Activated CD8-positive, alpha-beta memory T cell treated with anti-CD3 and anti-CD28 coated beads, Interleukin-2, amount 50 U/mL, for 24 hours (primary cell): ENCODE data around the gene KLHDC1.
"Not testable (repeated sequence)": the region's sequence is repeated elsewhere in the genome, so short reads cannot be mapped to it uniquely, and the experiment has no call there.

Experiments used
- DNase-seq: peaks from one replicate; pipeline ENCODE4 v3.0.0-alpha.2; 2020; ENCODE audit errors: extremely low read depth

The KLHDC1 gene, protein sequence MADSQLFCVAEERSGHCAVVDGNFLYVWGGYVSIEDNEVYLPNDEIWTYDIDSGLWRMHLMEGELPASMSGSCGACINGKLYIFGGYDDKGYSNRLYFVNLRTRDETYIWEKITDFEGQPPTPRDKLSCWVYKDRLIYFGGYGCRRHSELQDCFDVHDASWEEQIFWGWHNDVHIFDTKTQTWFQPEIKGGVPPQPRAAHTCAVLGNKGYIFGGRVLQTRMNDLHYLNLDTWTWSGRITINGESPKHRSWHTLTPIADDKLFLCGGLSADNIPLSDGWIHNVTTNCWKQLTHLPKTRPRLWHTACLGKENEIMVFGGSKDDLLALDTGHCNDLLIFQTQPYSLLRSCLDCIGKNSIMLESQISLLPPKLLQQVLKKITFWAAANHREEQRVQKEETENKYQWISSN

GRCh38 chr14:49692811-49693734, at the start of gene KLHDC1:
TSS of gene KLHDC1 (plus strand) at chr14:49693120. CDS start at chr14:49693195, 75 bp downstream.
- DNase-seq, result peak; percentile 23

- DNase-seq, result no peak
Observed at GRCh38 chr14:49653508-49653907, 39.4 kb upstream of the KLHDC1 start.

GRCh38 chr14:49654511-49654910, 38.4 kb upstream of the KLHDC1 start:
- no peak for DNase-seq

DNA sequence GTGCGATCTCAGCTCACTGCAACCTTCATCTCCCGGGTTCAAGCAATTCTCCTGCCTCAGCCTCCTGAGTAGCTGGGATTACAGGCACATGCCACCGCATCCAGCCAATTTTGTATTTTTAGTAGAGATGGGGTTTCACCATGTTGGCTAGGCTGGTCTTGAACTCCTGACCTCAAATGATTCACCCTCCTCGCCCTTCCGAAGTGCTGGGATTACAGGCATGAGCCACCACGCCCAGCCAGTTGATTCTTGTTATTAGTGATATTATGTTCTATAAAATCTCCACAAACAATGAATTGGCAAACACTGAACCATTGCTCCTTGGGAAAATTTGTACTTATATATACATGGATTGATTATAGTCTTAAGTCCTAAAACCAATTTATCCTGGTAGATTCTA, 35.4 kb upstream of the KLHDC1 start:
- not testable (repeated sequence) for DNase-seq

DNA sequence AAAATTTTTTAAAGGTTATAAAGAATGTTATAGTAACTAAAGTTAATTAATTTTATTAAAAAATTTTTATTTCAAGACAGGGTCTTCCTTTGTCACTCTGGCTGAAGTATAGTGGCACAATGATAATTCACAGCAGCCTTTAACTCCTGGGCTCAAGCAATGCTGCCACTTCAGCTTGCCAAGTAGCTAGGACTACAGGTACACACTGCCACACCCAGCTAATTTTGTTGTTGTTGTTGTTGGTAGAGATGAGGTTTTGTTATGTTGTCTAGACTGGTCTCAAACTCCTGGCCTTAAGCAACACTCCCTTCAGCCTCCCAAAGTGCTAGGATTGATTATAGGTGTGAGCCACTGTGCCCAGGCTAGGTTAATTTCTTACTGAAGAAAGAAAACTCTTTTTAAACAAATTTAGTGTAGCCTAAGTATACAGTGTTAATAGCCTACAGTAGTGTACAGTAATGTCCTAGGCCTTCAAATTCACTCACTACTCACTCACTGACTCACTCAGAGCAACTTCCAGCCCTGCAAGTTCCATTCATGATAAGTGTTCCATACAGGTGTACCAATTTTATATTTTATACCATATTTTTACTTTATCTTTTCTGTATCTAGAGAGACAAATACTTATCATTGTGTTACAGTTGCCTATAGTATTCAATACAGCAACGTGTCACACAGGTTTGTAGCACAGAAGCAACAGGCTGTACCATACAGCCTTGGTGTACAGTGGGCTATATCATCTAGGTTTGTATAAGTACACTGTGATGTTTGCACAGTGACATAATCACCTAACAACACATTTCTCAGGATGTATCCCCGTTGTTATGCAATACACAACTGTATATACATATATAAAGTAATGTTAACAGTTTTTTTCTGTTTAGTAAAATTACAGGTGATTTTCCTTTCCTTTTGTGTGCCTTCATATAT, 33.1 kb upstream of the KLHDC1 start:
- no peak for DNase-seq

DNA sequence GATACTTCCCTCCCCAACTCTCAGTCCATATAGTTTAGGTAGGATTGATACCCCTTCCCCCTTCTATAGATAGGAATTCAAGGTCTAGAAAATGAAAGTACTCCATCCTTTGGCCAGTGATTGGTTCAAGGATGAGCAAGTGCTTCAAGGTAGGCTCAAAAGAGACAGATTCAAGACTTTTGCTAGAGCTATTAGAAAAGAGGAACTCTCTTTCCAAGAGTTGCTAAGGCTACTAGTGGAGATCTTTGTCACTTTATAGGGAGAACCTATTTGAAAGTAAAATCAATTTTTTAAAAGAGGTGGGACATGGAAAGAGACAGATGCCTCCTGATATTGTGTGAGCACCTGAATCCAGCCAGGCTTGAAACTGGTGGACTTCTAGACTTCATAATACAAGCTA, 22.4 kb upstream of the KLHDC1 start:
- no peak for DNase-seq

DNA sequence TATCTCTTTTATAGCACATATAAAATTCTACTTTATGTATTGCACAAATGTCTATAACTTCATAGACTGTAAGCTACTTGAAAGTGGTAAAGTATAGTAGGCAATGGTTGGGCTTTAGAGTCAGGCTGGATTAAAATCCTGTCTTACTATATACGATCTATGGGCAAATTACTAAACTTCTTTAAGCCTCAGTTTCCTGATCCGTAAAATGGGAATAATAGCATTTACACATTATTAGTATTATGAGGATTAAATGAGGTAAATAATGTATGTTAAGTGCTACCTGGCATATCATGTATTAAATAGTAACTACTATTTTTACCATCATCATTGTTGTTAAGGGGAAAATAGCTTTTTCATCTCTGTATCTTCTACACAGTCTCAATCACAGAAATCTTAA, 19.3 kb upstream of the KLHDC1 start:
- no peak for DNase-seq

DNA sequence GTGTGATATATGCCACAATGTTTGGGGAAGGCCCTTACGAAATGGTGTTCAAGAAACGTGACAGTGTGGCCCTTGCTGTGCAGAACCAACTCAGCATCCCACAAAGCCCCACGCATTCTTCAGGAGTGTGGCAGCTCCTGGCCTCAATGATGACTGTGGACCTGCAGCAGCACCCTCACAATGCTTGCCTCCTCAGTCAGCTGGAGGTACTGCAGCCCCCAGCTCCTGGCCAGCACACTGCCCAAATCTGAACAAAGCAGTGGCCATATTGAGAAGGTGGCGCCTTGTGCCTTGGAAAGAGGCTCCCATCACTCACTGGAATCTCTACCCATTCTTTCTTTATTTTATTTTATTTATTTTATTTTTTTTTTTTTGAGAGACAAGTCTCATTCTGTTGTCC, 15.3 kb upstream of the KLHDC1 start:
- DNase-seq, result no peak

DNA sequence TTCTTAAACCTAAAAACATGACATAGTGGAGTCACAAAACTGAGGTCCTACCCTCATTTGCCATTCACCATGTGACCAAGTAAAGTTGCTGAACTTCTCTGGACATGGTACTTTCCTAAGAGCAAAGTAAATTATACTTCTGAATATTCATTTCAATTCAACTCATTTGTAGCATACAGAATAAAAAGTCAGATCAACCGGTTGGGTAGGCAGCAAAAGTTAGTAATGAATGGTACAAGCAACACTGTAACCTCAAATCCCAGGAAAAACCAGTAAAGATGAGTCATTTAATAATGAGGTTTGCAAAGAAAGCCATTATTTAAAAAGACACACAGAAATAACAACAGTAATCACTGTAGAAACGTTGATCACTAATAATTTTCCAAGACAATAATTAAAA, 13.6 kb upstream of the KLHDC1 start:
- DNase-seq, result no peak

GRCh38 chr14:49686425-49686824, 6.5 kb upstream of the KLHDC1 start:
- no peak for DNase-seq

- peak; percentile 49 for DNase-seq
Observed at GRCh38 chr14:49687942-49688700, 4.8 kb upstream of the KLHDC1 start, which contains the start of gene POLE2. TSS of gene POLE2 (minus strand) at chr14:49688214. CDS start at chr14:49688203, 11 bp downstream.

GRCh38 chr14:49688701-49689030, 4.3 kb upstream of the KLHDC1 start:
- no peak for DNase-seq

DNA sequence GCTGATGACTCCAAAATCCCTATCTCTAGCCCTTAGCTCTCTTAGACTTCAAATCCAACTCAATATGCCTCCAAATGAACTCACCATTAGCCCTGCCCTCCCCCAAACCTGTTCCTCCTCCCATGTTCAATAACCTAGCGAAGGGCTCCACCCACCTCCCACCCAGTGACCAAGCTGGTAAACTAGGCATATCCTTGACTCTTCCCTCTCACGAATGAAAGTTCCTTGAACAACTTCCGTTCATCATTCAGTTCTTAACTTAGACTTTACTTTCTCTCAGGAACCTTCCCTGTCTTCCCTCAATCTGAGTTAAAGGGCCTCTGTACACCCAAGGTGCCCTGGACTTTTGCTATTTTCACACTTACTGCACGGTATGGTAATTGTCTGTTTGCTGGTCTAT, 1.9 kb upstream of the KLHDC1 start:
- DNase-seq, result no peak

- no peak for DNase-seq
Observed at GRCh38 chr14:49692193-49692757, 645 bp upstream of the KLHDC1 start.

DNA sequence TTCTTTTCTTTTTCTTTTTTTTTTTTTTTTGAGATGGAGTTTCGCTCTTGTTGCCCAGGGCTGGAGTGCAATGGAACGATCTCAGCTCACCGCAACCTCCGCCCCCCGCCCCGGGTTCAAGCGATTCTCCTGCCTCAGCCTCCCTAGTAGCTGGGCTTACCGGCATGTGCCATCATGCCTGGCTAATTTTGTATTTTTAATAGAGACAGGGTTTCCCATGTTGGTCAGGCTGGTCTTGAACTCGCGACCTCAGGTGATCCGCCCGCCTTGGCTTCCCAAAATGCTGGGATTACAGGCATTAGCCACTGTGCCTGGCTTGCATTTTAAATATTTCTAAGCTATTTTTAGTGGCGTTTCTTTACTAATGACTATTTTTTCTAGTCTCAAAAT, 810 bp downstream of the KLHDC1 start:
- DNase-seq, result not testable (repeated sequence)

GRCh38 chr14:49702725-49703124, 9.8 kb downstream of the KLHDC1 start:
- DNase-seq, result no peak

DNA sequence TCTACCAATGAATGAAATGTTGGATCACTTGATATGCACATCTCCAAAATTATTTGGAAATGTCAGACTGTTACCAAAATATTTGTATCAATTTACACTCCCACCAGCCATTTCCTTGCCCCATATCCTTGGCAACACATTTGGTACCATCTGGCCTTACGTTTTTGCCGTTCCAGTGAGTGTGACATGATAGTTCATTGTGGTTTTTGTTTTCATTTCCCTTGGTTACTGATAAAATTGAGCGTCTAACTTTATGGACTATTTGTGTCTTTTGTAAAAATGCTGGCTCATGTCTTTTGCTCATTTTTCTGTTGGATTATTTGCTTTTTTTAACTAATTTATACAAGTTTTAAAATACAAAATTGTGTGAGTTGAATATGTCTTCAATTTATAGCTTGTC, 11.0 kb downstream of the KLHDC1 start:
- DNase-seq, result no peak

GRCh38 chr14:49704471-49704870, 11.6 kb downstream of the KLHDC1 start:
- DNase-seq, result not testable (repeated sequence)

- not testable (repeated sequence) for DNase-seq
Observed at GRCh38 chr14:49710993-49711392, 18.1 kb downstream of the KLHDC1 start.

DNA sequence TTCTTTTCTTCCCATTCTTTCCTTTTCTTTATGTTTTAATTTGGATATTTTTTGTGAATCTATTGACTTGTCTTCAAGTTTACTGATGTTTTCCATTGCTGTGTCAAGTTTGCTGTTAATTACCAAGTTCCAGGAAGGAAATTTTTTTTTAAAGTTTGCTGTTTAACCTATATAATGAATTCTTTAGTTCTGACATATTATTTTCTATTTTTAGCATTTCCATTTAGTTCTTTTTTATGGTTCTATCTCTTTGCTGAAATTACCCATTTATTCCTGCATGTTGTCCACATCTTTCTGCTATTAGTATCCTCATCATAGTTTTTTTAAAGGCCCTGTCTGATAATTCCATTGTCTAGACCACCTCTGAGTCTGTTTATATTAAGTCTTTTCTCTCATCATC, 27.8 kb downstream of the KLHDC1 start:
- no peak for DNase-seq
